ENCODE measurements around the gene CDK8.

The CDK8 gene

GRCh38 chr13:26247011-26247410 lies 6.9 kb upstream of the CDK8 start:
- TF ChIP-seq MAX (IDR thresholded peaks at IDR 0.05), result no peak
- TF ChIP-seq TEAD4 (IDR thresholded peaks at IDR 0.05), result no peak
- no peak for TF ChIP-seq CEBPB (IDR thresholded peaks at IDR 0.05)
- TF ChIP-seq USF1 (IDR thresholded peaks at IDR 0.05), result no peak
- no peak for TF ChIP-seq REST (IDR thresholded peaks at IDR 0.05; ENCODE audit: low read depth)
- TF ChIP-seq EGR1 (IDR thresholded peaks at IDR 0.05), result no peak
- no peak for TF ChIP-seq CREB1 (IDR thresholded peaks at IDR 0.05; ENCODE audit: low read depth)
- TF ChIP-seq RAD21 (IDR thresholded peaks at IDR 0.05; ENCODE audit: low read depth), result no peak
- no peak for TF ChIP-seq TCF12 (IDR thresholded peaks at IDR 0.05; ENCODE audit: low read depth)
- TF ChIP-seq ZBTB7A (IDR thresholded peaks at IDR 0.05; ENCODE audit: low read depth), result no peak
- TF ChIP-seq NFIC (IDR thresholded peaks at IDR 0.05), result no peak
- no peak for TF ChIP-seq TAF1 (IDR thresholded peaks at IDR 0.05; ENCODE audit: low read depth)
- no peak for TF ChIP-seq FOXM1 (IDR thresholded peaks at IDR 0.05; ENCODE audit: borderline replicate concordance, low read depth)
- TF ChIP-seq YY1 (IDR thresholded peaks at IDR 0.05; ENCODE audit: low read depth), result no peak
- no peak for TF ChIP-seq EP300 (IDR thresholded peaks at IDR 0.05; ENCODE audit: borderline replicate concordance)

- TF ChIP-seq EP300 (IDR thresholded peaks at IDR 0.05; ENCODE audit: borderline replicate concordance), result no peak
- TF ChIP-seq RAD21 (IDR thresholded peaks at IDR 0.05; ENCODE audit: low read depth), result no peak
- no peak for TF ChIP-seq CEBPB (IDR thresholded peaks at IDR 0.05)
- no peak for TF ChIP-seq ZBTB7A (IDR thresholded peaks at IDR 0.05; ENCODE audit: low read depth)
- TF ChIP-seq YY1 (IDR thresholded peaks at IDR 0.05; ENCODE audit: low read depth), result no peak
- no peak for TF ChIP-seq TCF12 (IDR thresholded peaks at IDR 0.05; ENCODE audit: low read depth)
- TF ChIP-seq FOXM1 (IDR thresholded peaks at IDR 0.05; ENCODE audit: borderline replicate concordance, low read depth), result no peak
- no peak for TF ChIP-seq USF1 (IDR thresholded peaks at IDR 0.05)
- no peak for TF ChIP-seq EGR1 (IDR thresholded peaks at IDR 0.05)
These were observed 6.3 kb upstream of the CDK8 start for GRCh38 chr13:26247608-26248007.

GRCh38 chr13:26249551-26249950 lies 4.4 kb upstream of the CDK8 start:
- TF ChIP-seq CREB1 (IDR thresholded peaks at IDR 0.05; ENCODE audit: low read depth) (no peak), RAD21 (IDR thresholded peaks at IDR 0.05; ENCODE audit: low read depth) (no peak), EGR1 (IDR thresholded peaks at IDR 0.05) (no peak), NFIC (IDR thresholded peaks at IDR 0.05) (no peak), YY1 (IDR thresholded peaks at IDR 0.05; ENCODE audit: low read depth) (no peak), FOXM1 (IDR thresholded peaks at IDR 0.05; ENCODE audit: borderline replicate concordance, low read depth) (no peak), TEAD4 (IDR thresholded peaks at IDR 0.05) (no peak), REST (IDR thresholded peaks at IDR 0.05; ENCODE audit: low read depth) (no peak), TAF1 (IDR thresholded peaks at IDR 0.05; ENCODE audit: low read depth) (no peak), EP300 (IDR thresholded peaks at IDR 0.05; ENCODE audit: borderline replicate concordance) (no peak)

- TF ChIP-seq FOXM1 (IDR thresholded peaks at IDR 0.05; ENCODE audit: borderline replicate concordance, low read depth), result no peak
- TF ChIP-seq YY1 (IDR thresholded peaks at IDR 0.05; ENCODE audit: low read depth), result no peak
- no peak for TF ChIP-seq USF1 (IDR thresholded peaks at IDR 0.05)
- no peak for TF ChIP-seq RAD21 (IDR thresholded peaks at IDR 0.05; ENCODE audit: low read depth)
These were observed 605 bp upstream of the CDK8 start for GRCh38 chr13:26253262-26253786.

GRCh38 chr13:26254583-26255111 lies 718 bp downstream of the CDK8 start:
- TF ChIP-seq TAF1 (IDR thresholded peaks at IDR 0.05; ENCODE audit: low read depth) (no peak), CREB1 (IDR thresholded peaks at IDR 0.05; ENCODE audit: low read depth) (no peak), RAD21 (IDR thresholded peaks at IDR 0.05; ENCODE audit: low read depth) (no peak), TCF12 (IDR thresholded peaks at IDR 0.05; ENCODE audit: low read depth) (no peak), EP300 (IDR thresholded peaks at IDR 0.05; ENCODE audit: borderline replicate concordance) (no peak), EGR1 (IDR thresholded peaks at IDR 0.05) (no peak), FOXM1 (IDR thresholded peaks at IDR 0.05; ENCODE audit: borderline replicate concordance, low read depth) (no peak), CEBPB (IDR thresholded peaks at IDR 0.05) (no peak), MAX (IDR thresholded peaks at IDR 0.05) (no peak), YY1 (IDR thresholded peaks at IDR 0.05; ENCODE audit: low read depth) (no peak), REST (IDR thresholded peaks at IDR 0.05; ENCODE audit: low read depth) (no peak)

Measured in Ishikawa (cell line).